IPS-NIHi11 (cell line): ENCODE data around the gene SPACA4.
"Not testable (repeated sequence)": the region's sequence is repeated elsewhere in the genome, so short reads cannot be mapped to it uniquely, and the experiment has no call there.

Source experiments
- DNase-seq: peaks from one replicate; pipeline ENCODE4 v3.0.0; 2012; ENCODE audit warnings: mixed read lengths, low spot score

SPACA4 gene, protein sequence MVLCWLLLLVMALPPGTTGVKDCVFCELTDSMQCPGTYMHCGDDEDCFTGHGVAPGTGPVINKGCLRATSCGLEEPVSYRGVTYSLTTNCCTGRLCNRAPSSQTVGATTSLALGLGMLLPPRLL

DNA sequence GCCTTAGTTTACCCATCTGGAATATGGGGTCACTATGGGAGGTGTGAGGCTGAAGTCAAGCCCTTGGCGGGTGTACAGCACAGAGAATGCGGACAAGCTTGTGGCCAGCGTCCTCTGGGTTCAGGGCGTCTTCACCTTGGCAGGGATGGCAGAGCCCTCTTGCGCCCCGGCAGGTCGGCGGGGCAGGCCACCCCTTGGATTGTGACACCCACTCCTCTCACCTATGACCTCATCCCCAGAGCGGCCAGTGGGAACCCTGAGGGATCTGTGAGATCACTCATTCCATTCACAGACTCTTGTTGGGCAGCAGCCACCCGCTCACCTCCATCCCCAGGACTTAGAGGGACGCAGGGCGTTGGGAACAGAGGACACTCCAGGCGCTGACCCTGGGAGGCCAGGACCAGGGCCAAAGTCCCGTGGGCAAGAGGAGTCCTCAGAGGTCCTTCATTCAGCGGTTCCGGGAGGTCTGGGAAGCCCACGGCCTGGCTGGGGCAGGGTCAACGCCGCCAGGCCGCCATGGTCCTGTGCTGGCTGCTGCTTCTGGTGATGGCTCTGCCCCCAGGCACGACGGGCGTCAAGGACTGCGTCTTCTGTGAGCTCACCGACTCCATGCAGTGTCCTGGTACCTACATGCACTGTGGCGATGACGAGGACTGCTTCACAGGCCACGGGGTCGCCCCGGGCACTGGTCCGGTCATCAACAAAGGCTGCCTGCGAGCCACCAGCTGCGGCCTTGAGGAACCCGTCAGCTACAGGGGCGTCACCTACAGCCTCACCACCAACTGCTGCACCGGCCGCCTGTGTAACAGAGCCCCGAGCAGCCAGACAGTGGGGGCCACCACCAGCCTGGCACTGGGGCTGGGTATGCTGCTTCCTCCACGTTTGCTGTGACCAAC is at the start of gene SPACA4:
Gene SPACA4, plus strand, starts transcription at position 280 of the 896 bp plus-strand sequence. Its CDS starts 237 bp downstream, at position 517.
- DNase-seq = no peak

DNA sequence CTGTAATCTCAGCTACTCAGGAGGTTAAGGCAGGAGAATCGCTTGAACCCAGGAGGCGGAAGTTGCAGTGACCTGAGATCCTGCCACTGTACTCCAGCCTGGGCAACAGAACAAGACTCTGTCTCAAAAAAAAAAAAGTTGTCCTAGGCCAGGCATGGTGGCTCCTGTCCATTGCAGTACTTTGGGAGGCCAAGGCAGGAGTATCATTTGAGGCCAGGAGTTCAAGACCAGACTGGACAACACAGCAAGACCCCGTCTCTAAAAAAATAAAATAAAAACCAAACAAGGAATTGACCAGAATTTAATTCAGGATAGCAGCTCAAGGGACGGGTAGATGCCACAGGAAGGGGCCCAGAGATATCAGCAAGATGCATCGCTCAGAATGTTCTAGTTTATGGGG is 49.7 kb upstream of the SPACA4 start:
- DNase-seq = no peak

DNA sequence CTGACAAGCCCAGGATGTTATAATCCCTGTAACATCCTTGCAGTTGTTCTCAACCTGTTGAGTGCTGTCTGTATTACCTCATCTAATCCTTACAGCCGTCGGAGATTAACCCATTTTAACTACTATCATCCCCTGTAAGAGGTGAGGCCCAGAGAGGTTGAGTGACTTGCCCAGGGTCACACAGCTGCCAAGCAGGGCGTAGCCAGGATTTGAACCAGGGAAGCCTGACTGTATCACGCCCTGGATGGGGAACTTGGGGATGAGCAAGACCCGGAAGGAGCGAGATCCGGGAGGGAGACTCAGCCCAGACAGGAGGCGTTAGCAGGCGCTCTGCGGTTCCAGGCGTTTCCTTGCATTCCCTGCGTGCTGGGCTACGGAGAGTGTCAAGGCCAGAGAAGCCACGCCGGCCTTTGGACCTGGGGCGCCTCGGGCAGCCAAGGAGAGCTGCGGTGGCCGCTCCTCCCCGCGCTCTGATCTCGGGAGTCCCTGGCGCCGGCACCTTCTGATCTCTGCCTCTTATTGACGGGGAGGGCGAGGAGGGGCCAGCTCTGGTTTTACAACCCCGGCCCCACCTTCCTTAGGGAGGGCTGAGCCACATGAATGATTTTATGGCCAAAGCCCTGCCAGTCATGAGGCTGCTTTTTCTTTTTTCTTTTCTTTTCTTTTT is 48.4 kb upstream of the SPACA4 start:
- peak; percentile 79 for DNase-seq

DNA sequence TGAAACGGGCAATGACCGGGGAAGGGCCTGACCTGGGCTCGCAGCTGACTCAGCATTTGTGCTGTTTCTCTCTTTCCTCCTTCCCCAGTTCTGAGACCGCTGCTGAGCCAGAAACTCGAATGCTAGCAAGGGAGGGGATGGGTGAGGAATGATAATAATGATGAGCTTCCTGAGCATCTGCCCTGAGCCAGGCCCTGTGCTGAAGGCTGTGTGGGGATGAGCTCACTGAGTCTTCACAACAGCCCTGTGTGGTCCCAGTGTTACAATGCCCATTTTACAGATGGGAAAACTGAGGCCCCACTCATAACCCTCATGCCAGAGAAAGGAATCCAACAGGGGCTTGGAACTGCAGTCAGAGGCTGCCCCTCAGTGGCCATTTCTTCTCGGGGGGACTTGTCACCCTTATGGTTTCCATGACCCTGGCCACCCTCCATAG is 46.4 kb upstream of the SPACA4 start:
- DNase-seq = peak; percentile 14

DNA sequence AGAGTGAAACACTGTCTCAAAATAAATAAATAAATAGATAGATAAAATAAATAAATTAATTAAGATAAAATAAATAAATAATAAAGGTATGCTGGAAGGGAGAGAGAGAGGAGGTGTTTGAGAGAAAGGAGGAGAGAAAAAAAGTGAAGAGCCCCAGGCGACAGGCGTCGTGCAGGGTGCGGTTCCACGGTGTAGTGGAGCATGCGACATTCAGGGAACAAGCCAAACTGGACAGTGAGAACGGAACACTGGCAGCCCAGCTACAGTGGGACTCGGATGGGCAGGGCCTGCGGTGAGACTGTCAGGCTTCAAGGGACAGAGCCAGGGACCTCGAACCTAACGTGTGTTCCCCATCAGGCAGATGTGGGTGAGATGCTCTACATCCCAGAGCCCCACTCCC is 45.1 kb upstream of the SPACA4 start:
- no peak for DNase-seq

DNA sequence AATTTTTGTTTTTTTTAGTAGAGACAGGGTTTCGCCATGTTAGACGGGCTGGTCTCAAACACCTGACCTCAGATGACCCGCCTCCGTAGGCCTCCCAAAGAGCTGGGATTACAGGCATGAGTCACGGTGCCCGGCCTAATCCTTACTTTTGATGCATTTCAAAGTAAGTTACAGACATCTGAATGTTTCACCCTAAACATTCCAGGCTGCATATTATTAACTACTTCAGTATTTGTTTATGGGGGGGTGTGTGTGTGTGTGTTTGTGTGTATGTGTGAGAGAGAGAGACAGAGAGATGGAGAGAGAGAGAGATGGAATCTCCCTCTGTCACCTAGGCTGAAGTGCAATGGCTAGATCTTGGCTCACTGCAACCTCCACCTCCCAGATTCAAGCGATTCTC is 41.5 kb upstream of the SPACA4 start:
- DNase-seq = no peak

DNA sequence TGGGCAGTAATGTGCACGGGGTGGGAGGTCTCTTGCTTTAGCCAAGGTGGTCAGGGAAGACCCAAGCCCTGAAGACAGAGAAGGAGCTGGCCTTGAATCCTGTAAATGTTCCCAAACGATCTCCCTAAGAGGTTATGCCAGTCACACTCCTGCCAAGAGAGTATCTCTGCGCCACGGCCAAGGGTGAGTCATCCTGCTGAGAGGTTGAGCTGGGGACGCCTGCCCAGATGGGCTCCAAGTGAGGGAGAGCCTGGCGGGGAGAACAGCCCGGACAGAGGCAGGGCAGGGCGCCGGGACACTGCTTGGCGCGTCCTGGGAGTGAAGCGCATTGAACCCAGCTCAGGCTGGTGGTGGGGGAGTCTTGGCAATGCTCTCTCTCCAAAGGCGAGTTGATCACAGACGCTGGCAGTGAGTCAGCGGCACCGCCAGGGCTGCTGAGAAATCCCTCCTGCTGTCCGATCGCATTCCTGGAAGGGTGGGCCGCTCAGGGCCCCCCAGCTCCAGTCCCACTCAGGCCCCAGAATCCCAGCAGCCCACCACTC is 38.1 kb upstream of the SPACA4 start:
- peak; percentile 52 for DNase-seq

DNA sequence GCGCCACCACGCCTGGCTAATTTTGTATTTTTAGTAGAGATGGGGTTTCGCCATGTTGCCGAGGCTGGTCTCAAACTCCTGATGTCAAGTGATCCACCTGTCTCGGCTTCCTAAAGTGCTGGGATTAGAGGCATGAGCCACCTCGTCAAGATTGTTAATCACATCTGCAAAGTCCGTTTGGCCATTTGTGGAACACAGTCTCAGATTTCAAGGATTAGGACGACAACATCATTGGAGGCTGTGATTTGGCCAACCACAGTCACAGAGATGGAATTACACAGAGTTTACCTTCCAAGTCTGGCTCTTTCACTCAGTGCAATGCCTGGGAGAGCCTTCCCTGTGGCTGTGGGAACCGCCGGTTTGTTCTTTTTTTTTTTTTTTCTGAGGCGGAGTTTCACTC is 36.7 kb upstream of the SPACA4 start:
- DNase-seq = peak; percentile 37

DNA sequence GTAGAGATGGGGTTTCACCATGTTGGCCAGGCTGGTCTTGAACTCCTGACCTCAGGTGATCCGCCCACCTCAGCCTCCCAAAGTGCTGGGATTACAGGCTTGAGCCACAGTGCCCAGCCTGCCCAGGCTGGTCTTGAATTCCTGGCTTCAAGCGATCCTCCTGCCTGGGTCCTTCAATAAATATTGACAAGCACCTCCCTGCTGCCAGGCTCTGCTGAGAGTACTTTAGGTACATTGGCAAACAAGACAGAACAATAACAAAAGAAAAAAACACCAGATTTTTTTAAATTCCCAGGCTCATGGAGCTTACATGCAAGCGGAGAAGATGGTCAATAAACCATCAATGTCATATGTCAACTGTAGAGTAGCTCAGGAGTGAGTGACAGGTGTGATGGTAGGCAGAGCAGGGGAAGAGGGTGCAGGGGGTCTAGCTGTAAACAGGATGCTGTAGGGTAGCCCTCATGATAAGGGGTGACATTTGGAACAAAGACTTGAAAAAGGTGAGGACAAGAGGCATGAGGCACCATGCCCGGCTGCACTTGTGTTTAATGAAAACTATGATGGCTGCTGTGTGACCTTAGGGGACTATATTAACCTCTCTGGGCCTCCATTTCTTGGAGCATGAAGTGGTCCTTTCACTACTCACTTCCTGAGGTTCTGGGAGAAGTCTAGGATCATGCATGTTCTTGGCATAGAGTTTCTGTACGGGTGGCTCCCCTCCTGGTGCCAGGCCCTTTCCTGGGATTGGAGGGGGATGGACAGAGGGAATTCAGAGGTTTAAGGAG is 35.0 kb upstream of the SPACA4 start:
- no peak for DNase-seq

DNA sequence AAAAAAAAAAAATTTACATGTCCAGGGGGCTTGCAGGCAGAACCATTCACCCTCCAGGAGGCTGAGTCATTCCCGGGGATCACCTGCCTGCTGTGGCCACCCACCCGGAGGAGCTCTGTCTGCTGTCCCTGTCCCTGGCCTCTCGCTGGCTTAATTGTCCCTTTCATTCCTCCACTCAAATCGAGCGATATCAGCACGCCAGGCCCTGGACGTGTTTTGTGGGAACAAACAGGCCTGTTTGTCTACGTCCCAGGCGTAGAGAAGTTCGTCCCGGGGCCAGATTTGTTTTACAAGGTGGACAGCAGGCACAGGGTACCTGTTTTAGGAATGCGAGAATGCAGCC is 33.4 kb upstream of the SPACA4 start:
- no peak for DNase-seq

DNA sequence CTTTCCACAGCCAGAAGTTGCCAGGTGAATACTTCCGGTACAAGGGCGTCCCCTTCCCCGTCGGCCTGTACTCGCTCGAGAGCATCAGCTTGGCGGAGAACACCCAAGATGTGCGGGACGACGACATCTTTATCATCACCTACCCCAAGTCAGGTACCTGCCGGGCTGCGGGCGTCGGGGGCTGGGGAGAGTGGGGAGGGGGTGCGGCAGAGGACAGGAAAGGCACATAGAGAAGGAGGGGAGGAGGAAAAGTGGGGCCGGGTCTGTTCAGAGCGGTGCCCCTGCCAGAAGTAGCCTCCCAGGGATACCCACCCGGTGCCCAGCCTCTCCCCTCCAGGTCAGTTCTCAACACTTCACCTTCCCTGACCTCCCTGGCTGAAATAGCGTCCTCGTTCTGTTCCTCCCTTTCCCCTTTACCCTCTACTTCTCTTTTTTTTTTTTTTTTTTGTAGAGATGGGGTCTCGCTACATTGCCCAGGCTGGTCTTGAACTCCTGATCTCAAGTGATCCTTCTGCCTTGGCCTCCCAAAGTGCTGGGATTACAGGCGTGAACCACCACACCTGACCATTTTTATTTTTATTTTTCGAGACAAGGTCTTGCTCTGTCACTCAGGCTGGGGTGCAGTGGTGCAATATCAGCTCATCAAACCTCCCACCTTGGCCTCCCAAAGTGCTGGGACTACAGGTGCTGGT is 30.5 kb upstream of the SPACA4 start:
- DNase-seq = no peak

DNA sequence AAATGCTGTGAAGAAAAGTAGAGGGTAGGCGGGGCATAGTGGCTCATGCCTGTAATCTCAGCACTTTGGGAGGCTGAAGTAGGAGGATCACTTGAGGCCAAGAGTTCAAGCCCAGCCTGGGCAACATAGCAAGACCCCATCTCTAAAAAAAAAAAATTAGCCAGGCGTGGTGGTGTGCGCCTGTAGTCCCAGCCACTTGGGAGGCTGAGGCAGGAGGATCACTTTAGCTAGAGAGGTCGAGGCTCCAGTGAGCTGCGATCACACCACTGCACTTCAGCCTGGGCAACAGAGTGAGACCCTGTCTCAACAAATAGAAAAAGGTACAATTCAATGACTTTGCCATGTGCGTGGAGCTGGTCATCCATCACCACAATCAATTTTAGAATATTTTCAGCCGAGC is 28.6 kb upstream of the SPACA4 start:
- not testable (repeated sequence) for DNase-seq

DNA sequence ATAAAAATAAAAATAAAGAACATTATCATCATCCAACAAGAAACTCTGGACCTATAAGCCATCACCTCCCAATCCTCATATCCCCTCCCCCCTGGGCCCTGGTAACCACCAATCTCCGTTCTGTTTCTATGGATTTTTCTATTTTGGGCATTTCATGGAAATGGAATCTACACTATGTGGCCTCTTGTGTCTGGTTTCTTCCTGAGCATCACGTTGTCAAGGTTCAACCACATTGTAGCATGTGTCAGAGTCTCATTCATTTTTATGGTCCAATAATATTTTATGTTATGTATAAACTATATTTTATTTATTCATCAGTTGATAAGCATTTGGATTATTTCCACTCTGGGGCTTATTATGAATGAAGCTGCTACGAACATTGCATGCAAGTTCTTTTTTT is 27.7 kb upstream of the SPACA4 start:
- DNase-seq = no peak

DNA sequence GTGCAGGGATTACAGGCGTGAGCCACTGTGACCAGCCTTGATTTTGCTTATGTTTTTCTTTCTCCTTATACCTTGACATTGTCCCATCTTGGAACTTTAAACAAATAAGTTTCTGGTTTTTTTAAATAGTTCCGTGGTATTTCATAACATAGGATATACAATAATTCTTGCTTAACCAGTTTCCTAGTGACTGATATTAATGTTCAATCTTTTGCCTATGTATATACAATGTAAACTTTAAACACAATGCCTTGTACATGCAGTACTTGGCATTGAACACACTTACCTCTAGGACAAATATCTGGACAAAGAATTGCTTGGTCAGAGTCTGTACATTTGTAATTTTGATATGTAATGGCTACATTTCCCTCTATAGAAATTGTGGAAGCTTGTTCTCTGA is 24.4 kb upstream of the SPACA4 start:
- DNase-seq = no peak

DNA sequence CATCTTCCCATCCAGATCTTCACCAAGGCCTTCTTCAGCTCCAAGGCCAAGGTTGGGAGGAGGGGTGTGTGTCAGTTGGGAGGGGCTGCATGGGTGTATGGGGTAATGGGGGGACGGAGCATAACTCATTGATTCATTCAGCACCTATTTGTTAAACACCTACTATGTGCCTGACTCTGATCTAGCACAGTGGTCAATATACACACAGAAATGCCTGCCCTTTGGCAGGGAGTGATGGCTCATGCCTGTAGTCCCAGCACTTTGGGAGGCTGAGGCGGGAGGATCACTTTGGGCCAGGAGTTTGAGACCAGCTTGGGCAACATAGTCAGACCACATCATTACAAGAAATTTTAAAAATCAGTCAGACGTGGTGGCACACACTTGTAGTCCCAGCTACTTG is 19.2 kb upstream of the SPACA4 start:
- DNase-seq = no peak

DNA sequence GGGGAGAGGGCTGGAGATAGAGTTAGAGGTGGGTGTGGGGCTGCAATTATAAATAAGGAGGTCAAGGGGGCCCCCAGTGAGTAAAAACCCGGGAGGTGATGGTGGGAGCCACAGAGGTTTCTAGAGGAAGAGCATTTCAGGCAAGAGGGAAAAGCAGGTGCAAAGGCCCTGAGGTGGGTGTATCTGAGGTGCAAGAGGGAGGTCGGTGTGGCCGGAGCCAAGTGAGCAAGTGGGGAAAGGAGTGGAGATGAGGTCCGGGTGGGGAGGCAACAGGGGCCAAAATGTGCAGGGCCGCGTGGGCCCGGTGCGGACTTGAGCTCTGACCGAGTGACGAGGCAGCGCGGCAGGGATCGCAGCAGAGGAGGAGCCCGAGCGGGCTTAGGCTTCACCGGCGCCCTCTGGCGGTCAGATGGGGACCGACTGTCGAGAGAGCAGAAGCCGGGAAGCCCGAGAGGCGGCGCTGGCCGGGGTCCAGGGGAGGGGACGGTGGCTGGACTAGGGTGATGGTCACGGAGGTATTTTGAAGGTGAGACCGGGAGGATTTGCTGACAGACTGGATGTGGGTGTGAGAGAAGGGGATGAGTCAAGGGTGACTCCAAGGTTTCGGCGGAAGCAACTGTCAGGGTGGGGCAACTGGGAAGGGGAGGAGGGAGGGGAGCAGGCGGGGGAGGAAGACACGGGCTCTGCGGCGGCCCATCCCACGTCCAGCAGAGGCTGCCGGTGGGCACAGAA is 17.7 kb upstream of the SPACA4 start:
- DNase-seq = peak; percentile 93

DNA sequence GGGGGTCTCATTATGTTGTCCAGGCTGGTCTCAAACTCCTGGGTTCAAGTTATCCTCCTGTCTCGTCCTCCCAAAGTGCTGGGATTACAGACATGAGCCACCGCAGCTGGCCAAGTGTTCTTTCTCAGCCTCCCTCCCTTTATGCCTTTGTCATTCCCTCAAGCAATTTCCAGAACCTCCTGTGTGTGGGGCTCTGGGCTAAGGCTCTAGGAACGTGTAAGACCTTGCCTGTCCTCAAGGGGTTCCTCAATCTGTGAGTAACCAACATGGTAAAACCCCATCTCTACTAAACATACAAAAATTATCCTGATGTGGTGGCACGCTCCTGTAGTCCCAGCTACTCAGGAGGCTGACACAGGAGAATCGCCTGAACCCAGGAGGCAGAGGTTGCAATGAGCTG is 15.5 kb upstream of the SPACA4 start:
- DNase-seq = peak; percentile 16

DNA sequence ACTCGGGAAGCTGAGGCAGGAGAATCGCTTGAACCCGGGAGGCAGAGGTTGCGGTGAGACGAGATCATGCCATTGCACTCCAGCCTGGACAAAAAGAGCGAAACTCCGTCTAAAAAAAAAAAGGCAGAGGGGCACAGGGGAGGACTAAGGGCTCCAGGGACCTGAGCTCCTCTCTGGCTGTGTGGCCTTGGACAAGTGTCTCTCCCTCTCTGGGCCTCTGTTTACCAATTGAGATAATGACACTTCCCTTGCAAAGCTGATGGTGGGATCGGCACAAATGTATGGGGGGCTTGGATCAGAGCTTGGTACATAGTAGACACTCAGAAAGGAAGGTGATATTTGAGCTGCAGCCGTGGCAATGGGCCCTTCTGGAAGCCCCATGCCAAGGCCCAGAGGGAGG is 11.4 kb upstream of the SPACA4 start:
- peak; percentile 3 for DNase-seq

DNA sequence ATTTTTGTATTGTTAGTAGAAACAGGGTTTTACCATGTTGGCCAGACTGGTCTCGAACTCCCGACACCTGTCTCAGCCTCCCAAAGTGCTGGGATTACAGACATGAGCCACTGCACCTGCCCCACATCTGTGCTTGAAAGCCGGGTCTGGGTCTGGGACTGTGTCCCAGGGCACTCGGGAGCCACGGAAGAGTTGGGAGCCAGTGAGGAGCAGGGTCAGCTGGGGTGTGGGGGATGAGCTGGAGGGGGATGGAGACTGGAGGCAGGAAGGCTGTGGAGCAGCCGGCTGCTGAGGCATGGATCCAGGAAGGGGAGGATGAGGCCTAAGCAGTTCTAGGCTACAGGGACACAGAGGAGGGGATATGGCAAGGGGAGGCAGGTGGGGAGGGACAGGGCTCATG is 10.7 kb upstream of the SPACA4 start:
- no peak for DNase-seq

DNA sequence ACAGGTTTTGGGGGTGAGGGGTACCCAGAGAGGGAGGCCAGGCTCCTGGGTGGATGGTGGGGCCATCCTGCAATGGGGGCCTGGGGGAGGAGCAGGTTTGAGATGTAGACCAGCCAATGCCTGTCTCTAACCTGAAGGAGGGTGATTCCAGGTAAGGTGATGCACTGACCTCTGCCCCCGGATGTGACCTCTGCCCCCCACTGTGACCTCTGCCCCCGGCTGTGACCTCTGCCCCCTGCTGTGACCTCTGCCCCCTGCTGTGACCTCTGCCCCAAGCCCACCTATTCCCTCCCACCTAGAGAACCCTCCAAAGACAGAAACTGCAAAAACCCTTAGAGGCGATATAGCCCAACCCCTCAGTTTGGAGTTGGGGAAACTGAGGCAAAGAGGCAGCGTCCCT is 10.3 kb upstream of the SPACA4 start:
- DNase-seq = peak; percentile 7
